Dedifferentiated amniotic fluid mesenchymal stem cell (primary cell): ENCODE results near the gene PAWR.
A peak's percentile ranks its signal among the peaks of the same experiment; 100 is the strongest.
"Not testable (repeated sequence)": the region's sequence is repeated elsewhere in the genome, so short reads cannot be mapped to it uniquely, and the experiment has no call there.

Source experiments
- DNase-seq: peaks from one replicate; pipeline ENCODE4 v3.0.0-alpha.2; 2016; ENCODE audit errors: extremely low spot score

The PAWR gene

DNA sequence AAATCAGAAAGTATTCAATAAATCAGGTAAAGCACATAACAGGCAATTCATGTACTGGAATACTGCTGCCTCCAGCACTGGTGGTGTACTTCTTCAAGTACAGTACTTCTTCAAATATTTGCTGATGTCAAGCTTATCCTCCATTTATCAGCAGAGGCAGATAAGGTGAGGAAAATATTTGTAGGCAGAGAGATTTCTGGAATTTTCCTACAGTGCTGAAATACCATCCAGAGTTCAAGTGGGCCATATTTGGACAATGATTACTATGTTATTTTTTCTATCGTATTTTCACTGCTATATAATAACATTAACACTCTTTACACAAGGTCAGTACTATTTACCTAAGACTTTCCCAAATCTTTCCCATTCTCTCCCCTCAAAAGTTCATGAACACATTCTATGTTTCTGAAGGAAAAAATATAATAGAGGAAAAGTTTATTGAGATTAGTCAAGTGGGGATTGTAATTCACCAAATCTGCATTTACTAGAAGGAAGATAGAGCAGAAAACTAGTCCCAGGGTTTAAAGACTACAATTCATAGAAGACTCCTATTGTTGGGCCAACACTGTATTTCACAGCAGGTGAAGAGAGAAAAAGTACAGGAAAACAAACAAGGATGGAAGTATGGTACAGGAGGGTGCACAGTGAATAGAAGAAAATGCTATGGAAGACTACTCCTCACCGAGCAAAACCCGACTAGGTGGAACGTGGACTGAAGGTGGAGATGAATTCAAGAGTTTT is 141.1 kb downstream of the PAWR start:
- DNase-seq = no peak

- DNase-seq = no peak
Measured at GRCh38 chr12:79548610-79548924, 142.2 kb downstream of the PAWR start.

DNA sequence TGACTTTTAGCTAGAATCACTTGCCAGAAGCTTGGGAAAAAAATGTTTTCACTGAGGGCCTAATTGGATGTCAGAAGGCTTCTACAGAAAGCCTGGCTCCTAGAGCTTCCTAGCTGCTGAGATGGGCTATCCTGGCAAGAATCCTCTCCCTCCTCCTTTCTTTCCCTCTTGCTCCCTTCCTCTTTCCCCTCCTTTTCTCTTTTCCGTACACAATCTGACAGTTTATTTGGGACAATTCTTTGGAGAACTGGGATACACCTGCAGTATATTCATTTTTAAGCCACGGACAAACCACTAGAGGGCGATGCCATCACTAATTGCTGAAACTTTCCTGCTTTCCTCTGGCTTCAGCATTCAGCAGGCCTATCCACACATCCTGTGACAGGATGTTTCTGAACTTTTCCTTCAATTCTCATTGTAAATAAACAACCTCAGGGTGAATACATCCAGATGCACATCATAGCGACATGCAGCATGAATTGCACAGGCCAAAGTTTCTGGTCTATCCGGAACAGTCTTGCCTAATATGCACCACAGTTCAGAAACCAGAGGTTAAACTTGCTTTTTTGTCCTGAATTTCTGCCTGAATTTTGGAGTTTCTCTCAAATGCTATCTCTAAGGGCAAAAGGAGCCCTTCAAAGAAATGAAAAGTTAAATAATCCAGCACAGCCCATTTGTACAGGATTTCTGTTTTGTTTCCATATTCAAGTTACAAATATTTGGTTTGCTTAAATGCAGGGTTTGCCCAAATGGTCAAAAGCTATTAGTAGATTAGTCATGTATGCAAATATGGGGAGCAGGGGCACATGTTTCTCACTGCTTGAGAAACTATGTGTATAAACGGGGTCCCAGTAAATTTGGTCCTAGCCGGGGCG is 142.8 kb downstream of the PAWR start:
- DNase-seq = peak; percentile 60

GRCh38 chr12:79547044-79547734 is 143.6 kb downstream of the PAWR start:
- DNase-seq = peak; percentile 47

DNA sequence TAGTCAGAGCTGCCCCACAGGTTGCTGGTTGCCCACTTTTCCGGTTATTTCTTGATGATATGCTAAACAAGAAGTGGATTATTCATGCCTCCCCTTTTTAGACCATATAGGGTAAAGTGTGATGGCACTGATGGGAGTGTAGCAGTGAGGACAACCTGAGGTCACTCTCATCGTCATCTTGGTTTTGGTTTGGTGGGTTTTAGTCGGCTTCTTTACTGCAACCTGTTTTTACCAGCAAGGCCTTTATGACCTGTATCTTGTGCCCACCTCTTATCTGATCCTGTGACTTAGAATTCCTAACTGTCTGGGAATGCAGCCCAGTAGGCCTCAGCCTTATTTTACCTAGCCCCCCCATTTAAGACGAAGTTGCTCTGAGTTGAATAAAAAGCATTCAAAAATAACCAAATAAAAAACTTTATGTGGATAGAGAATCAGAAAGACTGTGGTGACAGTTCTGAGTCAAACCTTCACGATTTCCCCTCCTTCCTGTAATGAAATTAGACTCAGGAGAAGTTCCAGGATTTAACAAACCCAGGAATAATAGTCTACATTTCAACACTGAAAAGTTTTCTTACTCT is 144.2 kb downstream of the PAWR start:
- DNase-seq = no peak

- not testable (repeated sequence) for DNase-seq
Measured at GRCh38 chr12:79544439-79544838, 146.3 kb downstream of the PAWR start.

- DNase-seq = no peak
Measured at GRCh38 chr12:79537675-79538074, 153.1 kb downstream of the PAWR start.

DNA sequence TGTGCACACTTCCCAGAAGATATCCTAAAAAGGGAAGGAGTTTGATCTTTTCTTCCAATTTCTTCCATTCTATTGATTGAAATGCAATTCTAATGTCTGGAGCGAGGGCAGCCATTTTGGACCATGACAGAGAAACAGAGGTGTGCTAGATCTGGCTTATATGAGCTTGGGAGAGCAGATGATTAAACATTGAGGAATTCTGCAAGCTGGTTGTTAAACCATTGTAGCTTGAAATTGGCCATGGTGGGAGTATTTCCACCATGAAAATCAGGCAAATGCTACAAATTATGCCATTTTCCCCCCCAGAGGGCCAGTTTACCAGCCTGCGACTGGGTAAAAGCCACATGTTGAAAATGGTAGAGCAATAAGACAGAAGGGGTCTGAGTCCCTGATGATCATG is 155.0 kb downstream of the PAWR start:
- DNase-seq = no peak
